ENCODE measurements around the gene BCL2. TPM values are rescaled to one million over a fixed set of nuclear protein-coding genes. Genes with fewer than 3 reads are reported as not detected.

The BCL2 gene
- total RNA-seq, 1 experiment from 2014 or later: 1.3 TPM

DNA sequence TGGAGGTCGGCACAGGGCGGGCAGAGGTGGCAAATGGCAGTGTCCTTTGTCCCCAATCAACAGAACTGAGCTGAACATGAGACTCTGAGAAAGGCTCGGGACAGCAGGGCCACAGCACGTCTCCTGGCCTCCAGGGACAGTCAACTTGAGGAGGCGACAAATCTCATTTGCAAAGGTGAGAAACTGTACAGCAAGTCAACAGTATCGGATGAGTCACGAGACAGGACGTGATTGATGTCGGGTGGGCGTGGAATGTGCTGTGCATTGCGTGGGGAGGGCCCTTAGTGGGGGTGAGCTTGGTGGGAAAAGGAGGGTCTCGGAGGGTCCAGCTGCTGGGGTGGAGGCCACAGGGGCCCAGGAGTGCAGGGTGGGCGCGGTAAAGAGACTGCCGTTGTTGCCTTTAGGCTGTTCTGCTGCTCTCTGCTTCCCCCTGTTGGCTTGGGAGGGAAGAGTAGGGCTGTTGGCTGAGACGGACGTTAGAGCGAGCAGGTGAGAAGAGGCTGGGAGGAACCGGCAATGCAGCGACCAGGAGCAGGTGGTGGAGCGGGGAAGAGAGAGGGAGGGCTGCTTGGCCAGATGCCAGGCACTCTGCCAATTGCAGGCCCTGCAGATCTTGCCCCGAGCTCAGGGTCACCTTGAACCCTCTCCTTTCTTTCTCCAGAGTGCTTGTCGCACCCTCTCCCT is 164.3 kb downstream of the BCL2 start:
- Histone ChIP-seq H4K8ac (replicated peaks; ENCODE audit: insufficient read length, low read depth, low read length) (no peak overlapping the region), H3K79me2 (ENCODE audit: insufficient read depth, low read length) (no peaks in the 10 kb centered on the region), H2AK5ac (ENCODE audit: insufficient read length, low read length) (no peak overlapping the region), H2BK5ac (ENCODE audit: insufficient read length, low read length) (no peak overlapping the region), H3K14ac (ENCODE audit: insufficient read depth, low read length) (no peak overlapping the region; the same call in 1 of the 2 replicates), H2BK12ac (ENCODE audit: insufficient read length, low read depth, low read length) (no peak overlapping the region), H3K27me3 (ENCODE audit: insufficient read depth, low read length) (no peaks in the 10 kb centered on the region), H3K4ac (ENCODE audit: low read depth, low read length) (no peak overlapping the region), H3K23me2 (ENCODE audit: insufficient read length, low read depth, low read length, poor library complexity, severe bottlenecking) (no peaks in the 10 kb centered on the region), H4K20me1 (ENCODE audit: control insufficient read depth, insufficient read depth, insufficient read length) (no peaks in the 10 kb centered on the region), H3T11ph (ENCODE audit: low read length) (no peak overlapping the region), H3K27ac (ENCODE audit: insufficient read length, low read depth, low read length) (no peak overlapping the region), H4K91ac (ENCODE audit: insufficient read length, low read depth, low read length) (no peak overlapping the region), H4K5ac (ENCODE audit: insufficient read length, low read depth, low read length) (no peak overlapping the region), H3K4me2 (ENCODE audit: insufficient read depth, insufficient read length, low read length) (no peak overlapping the region), H3K79me1 (ENCODE audit: insufficient read depth, low read depth, low read length, poor library complexity, severe bottlenecking) (no peaks in the 10 kb centered on the region), H2BK15ac (ENCODE audit: low read depth, low read length) (no peak overlapping the region), H3K56ac (ENCODE audit: insufficient read length, low read depth, low read length) (no peak overlapping the region), H3K9ac (ENCODE audit: extremely low read depth, insufficient read length, low read length) (no peak overlapping the region), H3K23ac (ENCODE audit: insufficient read length, low read depth, low read length) (no peak overlapping the region), H3K18ac (ENCODE audit: insufficient read length, low read depth, low read length) (no peak overlapping the region), H2BK20ac (ENCODE audit: low read depth, low read length, poor library complexity, severe bottlenecking) (no peak overlapping the region), H2BK120ac (ENCODE audit: low read depth, low read length, poor library complexity, severe bottlenecking) (no peak overlapping the region), H2AFZ (ENCODE audit: low read length) (no peak overlapping the region), H3K9me3 (ENCODE audit: control insufficient read depth, low read depth, low read length) (no peaks in the 10 kb centered on the region), H3K4me1 (ENCODE audit: insufficient read depth, low read length) (no peaks in the 10 kb centered on the region)
- H3K27ac Mint-ChIP-seq: no peak overlapping the region
- H3K27me3 Mint-ChIP-seq (ENCODE audit: low read depth): peaks cover 10% of the 10 kb centered on the region
- no peak overlapping the region for H3K4me3 Mint-ChIP-seq
- no peaks in the 10 kb centered on the region for H3K36me3 Mint-ChIP-seq (ENCODE audit: insufficient read depth in 1 of 3, low read depth in 3 of 3)
- WGBS (ENCODE audit: extremely low coverage, insufficient read length, low lambda C conversion rate): no CpG with 5 or more reads among the region's 23 CpGs
- TF ChIP-seq, protein P1, sequence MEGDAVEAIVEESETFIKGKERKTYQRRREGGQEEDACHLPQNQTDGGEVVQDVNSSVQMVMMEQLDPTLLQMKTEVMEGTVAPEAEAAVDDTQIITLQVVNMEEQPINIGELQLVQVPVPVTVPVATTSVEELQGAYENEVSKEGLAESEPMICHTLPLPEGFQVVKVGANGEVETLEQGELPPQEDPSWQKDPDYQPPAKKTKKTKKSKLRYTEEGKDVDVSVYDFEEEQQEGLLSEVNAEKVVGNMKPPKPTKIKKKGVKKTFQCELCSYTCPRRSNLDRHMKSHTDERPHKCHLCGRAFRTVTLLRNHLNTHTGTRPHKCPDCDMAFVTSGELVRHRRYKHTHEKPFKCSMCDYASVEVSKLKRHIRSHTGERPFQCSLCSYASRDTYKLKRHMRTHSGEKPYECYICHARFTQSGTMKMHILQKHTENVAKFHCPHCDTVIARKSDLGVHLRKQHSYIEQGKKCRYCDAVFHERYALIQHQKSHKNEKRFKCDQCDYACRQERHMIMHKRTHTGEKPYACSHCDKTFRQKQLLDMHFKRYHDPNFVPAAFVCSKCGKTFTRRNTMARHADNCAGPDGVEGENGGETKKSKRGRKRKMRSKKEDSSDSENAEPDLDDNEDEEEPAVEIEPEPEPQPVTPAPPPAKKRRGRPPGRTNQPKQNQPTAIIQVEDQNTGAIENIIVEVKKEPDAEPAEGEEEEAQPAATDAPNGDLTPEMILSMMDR (conservative IDR thresholded peaks at IDR 0.05): peak; percentile 82
- H3K4me1 Mint-ChIP-seq: peaks cover 6 to 23% of the 10 kb centered on the region in 2 experiments
- no peaks in the 10 kb centered on the region for H3K9me3 Mint-ChIP-seq
- DNase-seq: peak; percentile 91

Data from H9 (cell line).